Caco-2 (cell line): Measurements from ENCODE around the gene DNAJC13. TPM values are rescaled to one million over a fixed set of nuclear protein-coding genes. Genes with fewer than 3 reads are reported as not detected.

Source experiments
- BruUV-seq: library from RNA; stranded (reverse); fragments of 400-500 nt; replicated peaks from 2 replicates; lab custom pipeline; 2021; lab: Mats Ljungman, UMichigan
- CTCF ChIA-PET: fragments of 300-600 bp; sonication (Branson Sonifier 250); formaldehyde crosslinking; loops from one replicate; lab custom pipeline; 2022; ENCODE audit warnings: antibody characterized with exemption; lab: Charles Lee
- POLR2A ChIA-PET: fragments of 300-600 bp; sonication (Branson Sonifier 250); formaldehyde crosslinking; loops from one replicate; lab custom pipeline; 2022; ENCODE audit warnings: antibody characterized with exemption; lab: Charles Lee
- DNase-seq, 2 experiments: peaks; one replicate each; pipeline versions ENCODE4 v3.0.0 to v3.0.0-alpha.2; 2020 to 2022
- H3K27me3 ChIP-seq: replicated peaks from 2 replicates; pipeline ENCODE4 v1.6.0; 2011; ENCODE audit warnings: low read length; ENCODE audit not compliant: control insufficient read depth, insufficient read depth
- H3K36me3 ChIP-seq: 2 replicates; pipeline ENCODE4 v1.5.1; 2011; ENCODE audit warnings: low read length; ENCODE audit not compliant: control insufficient read depth, insufficient read depth
- H3K4me1 ChIP-seq: fragments of 250-450 bp; sonication (Bioruptor Pico); 2 replicates; pipeline ENCODE4 v1.5.1; 2020; ENCODE audit warnings: mild to moderate bottlenecking
- H3K4me3 ChIP-seq: 2 replicates; pipeline ENCODE4 v1.5.1; 2011; ENCODE audit warnings: low read depth, mild to moderate bottlenecking, control low read depth, low read length
- H3K9me3 ChIP-seq: fragments of 250-450 bp; sonication (Bioruptor Pico); 2 replicates; pipeline ENCODE4 v1.5.1; 2020; ENCODE audit warnings: mild to moderate bottlenecking, moderate library complexity
- H3K27ac Mint-ChIP-seq: one replicate; pipeline ENCODE4 v1.8.0; 2022; ENCODE audit warnings: mixed read lengths; ENCODE audit not compliant: unreplicated experiment
- H3K27me3 Mint-ChIP-seq: one replicate; pipeline ENCODE4 v1.8.0; 2022; ENCODE audit warnings: mixed read lengths; ENCODE audit not compliant: insufficient read depth, unreplicated experiment
- H3K36me3 Mint-ChIP-seq: one replicate; pipeline ENCODE4 v1.8.0; 2022; ENCODE audit warnings: mild to moderate bottlenecking, mixed read lengths; ENCODE audit not compliant: insufficient read depth, unreplicated experiment
- H3K4me1 Mint-ChIP-seq: one replicate; pipeline ENCODE4 v1.8.0; 2022; ENCODE audit warnings: low read depth, mixed read lengths; ENCODE audit not compliant: unreplicated experiment
- H3K4me3 Mint-ChIP-seq: one replicate; pipeline ENCODE4 v1.8.0; 2022; ENCODE audit warnings: mild to moderate bottlenecking, moderate library complexity, mixed read lengths; ENCODE audit not compliant: unreplicated experiment
- H3K9me3 Mint-ChIP-seq: one replicate; pipeline ENCODE4 v1.8.0; 2022; ENCODE audit warnings: mixed read lengths; ENCODE audit not compliant: unreplicated experiment
- CTCF ChIP-seq, 2 experiments: fragments of 200-600 bp in 1 of 2; IDR thresholded peaks; 1 replicate in 1 of 2; 2 replicates in 1 of 2; pipeline versions ENCODE4 v1.5.1 to v1.8.0; 2011 to 2022; ENCODE audit warnings: antibody characterized with exemption in 1 of 2, control low read depth in 1 of 2, inconsistent platforms in 1 of 2, low read depth in 1 of 2, low read length in 1 of 2, mild to moderate bottlenecking in 1 of 2, moderate library complexity in 1 of 2; ENCODE audit not compliant: insufficient read depth in 1 of 2, severe bottlenecking in 1 of 2, unreplicated experiment in 1 of 2
- intact Hi-C: fragments of 100-400 bp; cut with micrococcal nuclease; formaldehyde crosslinking; loops from one replicate; pipeline ENCODE4 v1.10.0; 2022; ENCODE audit not compliant: unreplicated experiment
- total RNA-seq: library from RNA; stranded (reverse); gene quantifications from 2 replicates; pipeline ENCODE4 v1.2.3, GENCODE V29; 2022

DNAJC13 gene
- total RNA-seq, 1 experiment from 2014 or later: 42.3 TPM

- CTCF ChIA-PET: no interaction called here
- intact Hi-C loops: no loop called here
- POLR2A ChIA-PET: no interaction called here
Observed at GRCh38 chr3:132401255-132401654, 16.0 kb upstream of the DNAJC13 start.

GRCh38 chr3:132404276-132404675 is 13.0 kb upstream of the DNAJC13 start:
- H3K9me3 ChIP-seq: no peaks in the 10 kb centered on the region
- no peak overlapping the region for H3K27ac Mint-ChIP-seq
- H3K36me3 ChIP-seq: no peaks in the 10 kb centered on the region
- H3K4me1 Mint-ChIP-seq: no peaks in the 10 kb centered on the region
- no peak for TF ChIP-seq CTCF (IDR thresholded peaks at IDR 0.05; ENCODE audit: insufficient read depth in 1 of 2, low read depth in 1 of 2, low read length in 1 of 2, severe bottlenecking in 1 of 2, unreplicated experiment in 1 of 2)
- no peaks in the 10 kb centered on the region for H3K4me1 ChIP-seq
- no peak overlapping the region for H3K4me3 ChIP-seq
- H3K9me3 Mint-ChIP-seq: no peaks in the 10 kb centered on the region
- POLR2A ChIA-PET: no interaction called here
- CTCF ChIA-PET: no interaction called here
- H3K27me3 ChIP-seq: no peaks in the 10 kb centered on the region
- H3K36me3 Mint-ChIP-seq: no peaks in the 10 kb centered on the region
- no TSS peak for BruUV-seq
- intact Hi-C loops: no loop called here
- no peaks in the 10 kb centered on the region for H3K27me3 Mint-ChIP-seq
- no peak for DNase-seq
- no peak overlapping the region for H3K4me3 Mint-ChIP-seq

More at GRCh38 chr3:132401255-132401654, 16.0 kb upstream of the DNAJC13 start:
- Mint-ChIP-seq H3K4me1 (no peaks in the 10 kb centered on the region), H3K36me3 (no peaks in the 10 kb centered on the region), H3K4me3 (no peak overlapping the region), H3K27me3 (no peaks in the 10 kb centered on the region), H3K27ac (no peak overlapping the region), H3K9me3 (no peaks in the 10 kb centered on the region)
- no peak for TF ChIP-seq CTCF (IDR thresholded peaks at IDR 0.05; ENCODE audit: insufficient read depth in 1 of 2, low read depth in 1 of 2, low read length in 1 of 2, severe bottlenecking in 1 of 2, unreplicated experiment in 1 of 2)
- DNase-seq: no peak
- Histone ChIP-seq H3K9me3 (no peaks in the 10 kb centered on the region), H3K4me1 (no peaks in the 10 kb centered on the region), H3K27me3 (no peaks in the 10 kb centered on the region), H3K4me3 (no peak overlapping the region), H3K36me3 (no peaks in the 10 kb centered on the region)
- no TSS peak for BruUV-seq

- no peaks in the 10 kb centered on the region for H3K36me3 ChIP-seq
- no peak overlapping the region for H3K27ac Mint-ChIP-seq
- no peaks in the 10 kb centered on the region for H3K4me1 Mint-ChIP-seq
- no peaks in the 10 kb centered on the region for H3K27me3 ChIP-seq
- H3K27me3 Mint-ChIP-seq: no peaks in the 10 kb centered on the region
- no peak overlapping the region for H3K4me3 ChIP-seq
- ChIA-PET CTCF (interaction anchor here (0.7 kb wide), 1 partner anchor 12 kb away, joined by 3 read pairs; the partner anchor contains the start of gene DNAJC13), POLR2A (no interaction called here)
- intact Hi-C loops: no loop called here
- H3K9me3 Mint-ChIP-seq: no peaks in the 10 kb centered on the region
- H3K4me1 ChIP-seq: no peaks in the 10 kb centered on the region
- no peak for TF ChIP-seq CTCF (IDR thresholded peaks at IDR 0.05; ENCODE audit: insufficient read depth in 1 of 2, low read depth in 1 of 2, low read length in 1 of 2, severe bottlenecking in 1 of 2, unreplicated experiment in 1 of 2)
- H3K36me3 Mint-ChIP-seq: no peaks in the 10 kb centered on the region
- H3K9me3 ChIP-seq: no peaks in the 10 kb centered on the region
- H3K4me3 Mint-ChIP-seq: no peak overlapping the region
- no TSS peak for BruUV-seq
- no peak for DNase-seq
Observed at GRCh38 chr3:132405188-132405587, 12.1 kb upstream of the DNAJC13 start.
